HG03342 (cell line): ENCODE data around the gene RBM20.

ENCODE experiments used
- ATAC-seq: cut with Tn5 transposase; IDR thresholded peaks from one replicate; pipeline ENCODE4 v1.9.1; 2021; ENCODE audit warnings: mild to moderate bottlenecking, moderate library complexity; ENCODE audit not compliant: unreplicated experiment

RBM20 gene

GRCh38 chr10:110863956-110864355 is 219.8 kb downstream of the RBM20 start:
- no peak for ATAC-seq

- peak; percentile 64 for ATAC-seq
These were observed 220.6 kb downstream of the RBM20 start for GRCh38 chr10:110864662-110865140.

- ATAC-seq, result no peak
These were observed 221.2 kb downstream of the RBM20 start for GRCh38 chr10:110865186-110865808.

- ATAC-seq, result no peak
These were observed 221.8 kb downstream of the RBM20 start for GRCh38 chr10:110865809-110866482.

- peak; percentile 39 for ATAC-seq
These were observed 223.1 kb downstream of the RBM20 start for GRCh38 chr10:110867011-110867806.

- ATAC-seq, result no peak
These were observed 223.8 kb downstream of the RBM20 start for GRCh38 chr10:110867807-110868465.

GRCh38 chr10:110868981-110869380 is 224.8 kb downstream of the RBM20 start:
- no peak for ATAC-seq

- no peak for ATAC-seq
These were observed 226.7 kb downstream of the RBM20 start for GRCh38 chr10:110870823-110871297.

- ATAC-seq, result peak; percentile 68
These were observed 227.4 kb downstream of the RBM20 start, which contains the start of gene PDCD4 for GRCh38 chr10:110871298-110872084. Gene PDCD4, plus strand, starts transcription at chr10:110871928. Its CDS starts 4,100 bp downstream, at chr10:110876028.

GRCh38 chr10:110872145-110872983 is 228.2 kb downstream of the RBM20 start:
- ATAC-seq, result peak; percentile 34

GRCh38 chr10:110872984-110873923 is 229.1 kb downstream of the RBM20 start:
- no peak for ATAC-seq

GRCh38 chr10:110873951-110874350 is 229.8 kb downstream of the RBM20 start:
- no peak for ATAC-seq

GRCh38 chr10:110876000-110876399 is 231.9 kb downstream of the RBM20 start:
- ATAC-seq, result no peak

- no peak for ATAC-seq
These were observed 232.7 kb downstream of the RBM20 start for GRCh38 chr10:110876788-110877187.

- ATAC-seq, result no peak
These were observed 235.9 kb downstream of the RBM20 start for GRCh38 chr10:110880012-110880411.

GRCh38 chr10:110881247-110881646 is 237.1 kb downstream of the RBM20 start:
- no peak for ATAC-seq

GRCh38 chr10:110881905-110882304 is 237.8 kb downstream of the RBM20 start:
- ATAC-seq, result no peak

- ATAC-seq, result no peak
These were observed 239.8 kb downstream of the RBM20 start for GRCh38 chr10:110883924-110884323.
